HAP-1 (cell line): ENCODE data around the gene SMCO1.
A peak's percentile ranks its signal among the peaks of the same experiment; 100 is the strongest.
"Not testable (repeated sequence)": the region's sequence is repeated elsewhere in the genome, so short reads cannot be mapped to it uniquely, and the experiment has no call there.

Source experiments
- DNase-seq, 2 experiments: peaks; one replicate each; pipeline ENCODE4 v3.0.0-alpha.2; 2016 to 2020; ENCODE audit warnings: low spot score in 2 of 2
- H3K27me3 ChIP-seq: fragments of 250-450 bp; sonication (Bioruptor Pico); 2 replicates; pipeline ENCODE4 v1.5.1; 2020; ENCODE audit warnings: low read depth, mild to moderate bottlenecking, moderate library complexity
- H3K36me3 ChIP-seq: fragments of 250-450 bp; sonication (Bioruptor Pico); replicated peaks from 2 replicates; pipeline ENCODE4 v1.5.1; 2020; ENCODE audit warnings: mild to moderate bottlenecking
- H3K4me1 ChIP-seq: fragments of 250-450 bp; sonication (Bioruptor Pico); 2 replicates; pipeline ENCODE4 v1.5.1; 2020; ENCODE audit warnings: mild to moderate bottlenecking
- H3K4me3 ChIP-seq: fragments of 250-450 bp; sonication (Bioruptor Pico); 2 replicates; pipeline ENCODE4 v1.5.1; 2020; ENCODE audit warnings: mild to moderate bottlenecking, moderate library complexity
- H3K9me3 ChIP-seq: fragments of 250-450 bp; sonication (Bioruptor Pico); 2 replicates; pipeline ENCODE4 v1.5.1; 2020; ENCODE audit warnings: mild to moderate bottlenecking, moderate library complexity
- in situ Hi-C: fragments of 300-500 bp; cut with MboI; formaldehyde crosslinking; loops from 3 replicates; pipeline ENCODE4 v1.14.3; 2020; ENCODE audit warnings: low sequenced_read_pairs, inconsistent platforms, mixed read lengths

The SMCO1 gene

GRCh38 chr3:196517162-196517800 lies 2.1 kb upstream of the SMCO1 start:
- peak; percentile 45 to 58 for DNase-seq
- in situ Hi-C loops: loop anchor here (25.0 kb wide), 2 partner anchors 430 to 805 kb away; partner anchors contain the start of genes MUC20 and TFRC
- Histone ChIP-seq H3K4me3 (peak overlapping the region; percentile 4; the same call in 1 of the 2 replicates), H3K9me3 (peaks cover 8% of the 10 kb centered on the region; the same call in 1 of the 2 replicates), H3K27me3 (no peaks in the 10 kb centered on the region), H3K36me3 (no peaks in the 10 kb centered on the region), H3K4me1 (peaks cover 17% of the 10 kb centered on the region)

GRCh38 chr3:196514350-196514716 lies 813 bp downstream of the SMCO1 start:
- no peak overlapping the region for H3K4me3 ChIP-seq
- H3K4me1 ChIP-seq: peaks cover 17% of the 10 kb centered on the region
- H3K9me3 ChIP-seq: peaks cover 8% of the 10 kb centered on the region; the same call in 1 of the 2 replicates
- no peak for DNase-seq
- no peaks in the 10 kb centered on the region for H3K36me3 ChIP-seq
- H3K27me3 ChIP-seq: no peaks in the 10 kb centered on the region
- in situ Hi-C loops: loop anchor here (25.0 kb wide), 2 partner anchors 427 to 802 kb away; partner anchors contain the start of genes MUC20 and TFRC

- in situ Hi-C loops: loop anchor here (25.0 kb wide), 2 partner anchors 427 to 802 kb away; partner anchors contain the start of genes MUC20 and TFRC
- DNase-seq: no peak
- H3K4me1 ChIP-seq: peaks cover 16% of the 10 kb centered on the region
- peaks cover 7% of the 10 kb centered on the region; the same call in 1 of the 2 replicates for H3K9me3 ChIP-seq
- H3K4me3 ChIP-seq: no peak overlapping the region
- H3K27me3 ChIP-seq: no peaks in the 10 kb centered on the region
- H3K36me3 ChIP-seq: no peaks in the 10 kb centered on the region
Measured at GRCh38 chr3:196513697-196514349, 1.3 kb downstream of the SMCO1 start.

- H3K27me3 ChIP-seq, H3K4me3 ChIP-seq, H3K4me1 ChIP-seq, H3K9me3 ChIP-seq, H3K36me3 ChIP-seq, DNase-seq: not testable (repeated sequence)
- in situ Hi-C loops: loop anchor here (25.0 kb wide), 2 partner anchors 425 to 800 kb away; partner anchors contain the start of genes MUC20 and TFRC
Measured at GRCh38 chr3:196511646-196512425, 3.3 kb downstream of the SMCO1 start.

GRCh38 chr3:196511108-196511507 lies 4.0 kb downstream of the SMCO1 start:
- in situ Hi-C loops: loop anchor here (25.0 kb wide), 2 partner anchors 424 to 799 kb away; partner anchors contain the start of genes MUC20 and TFRC

GRCh38 chr3:196506687-196507086 lies 8.5 kb downstream of the SMCO1 start:
- Histone ChIP-seq H3K4me3 (no peak overlapping the region), H3K9me3 (peaks cover 11% of the 10 kb centered on the region), H3K27me3 (no peaks in the 10 kb centered on the region), H3K36me3 (no peaks in the 10 kb centered on the region), H3K4me1 (peaks cover 4% of the 10 kb centered on the region)
- no peak for DNase-seq
- in situ Hi-C loops: loop anchor here (25.0 kb wide), 2 partner anchors 419 to 794 kb away; partner anchors contain the start of genes MUC20 and TFRC

More at GRCh38 chr3:196511108-196511507, 4.0 kb downstream of the SMCO1 start:
- DNase-seq, H3K27me3 ChIP-seq, H3K36me3 ChIP-seq, H3K4me1 ChIP-seq, H3K4me3 ChIP-seq: not testable (repeated sequence)
- H3K9me3 ChIP-seq: peaks cover 11% of the 10 kb centered on the region

- peaks cover 9% of the 10 kb centered on the region for H3K4me1 ChIP-seq
- no peaks in the 10 kb centered on the region for H3K27me3 ChIP-seq
- no peak for DNase-seq
- H3K4me3 ChIP-seq: no peak overlapping the region
- no peaks in the 10 kb centered on the region for H3K36me3 ChIP-seq
- peaks cover 11% of the 10 kb centered on the region for H3K9me3 ChIP-seq
- in situ Hi-C loops: loop anchor here (25.0 kb wide), 2 partner anchors 417 to 792 kb away; partner anchors contain the start of genes MUC20 and TFRC
Measured at GRCh38 chr3:196504556-196504955, 10.6 kb downstream of the SMCO1 start.

GRCh38 chr3:196504077-196504398 lies 11.1 kb downstream of the SMCO1 start:
- in situ Hi-C loops: loop anchor here (25.0 kb wide), 2 partner anchors 417 to 792 kb away; partner anchors contain the start of genes MUC20 and TFRC
- Histone ChIP-seq H3K9me3 (peaks cover 11% of the 10 kb centered on the region), H3K4me3 (peak overlapping the region; percentile 95)
- H3K36me3 ChIP-seq, H3K4me1 ChIP-seq, DNase-seq, H3K27me3 ChIP-seq: not testable (repeated sequence)

- H3K4me3 ChIP-seq: peak within 1 kb of the TSS; percentile 95
- H3K36me3 ChIP-seq: no peaks in the 10 kb centered on the region
- in situ Hi-C loops: loop anchor here (25.0 kb wide), 2 partner anchors 416 to 791 kb away; partner anchors contain the start of genes MUC20 and TFRC
- H3K4me1 ChIP-seq: peaks cover 9% of the 10 kb centered on the region
- DNase-seq: peak; percentile 95 to 98
- no peaks in the 10 kb centered on the region for H3K27me3 ChIP-seq
- H3K9me3 ChIP-seq: peaks cover 11% of the 10 kb centered on the region
Measured at GRCh38 chr3:196503196-196504076, 11.7 kb downstream of the SMCO1 start, which contains the start of gene RNF168. Gene RNF168 (minus strand): TSS chr3:196503768. CDS start chr3:196503173, 595 bp downstream.

GRCh38 chr3:196502775-196503195 lies 12.4 kb downstream of the SMCO1 start:
- DNase-seq: peak in 1 of 2 experiments; percentile 55
- Histone ChIP-seq H3K27me3 (no peaks in the 10 kb centered on the region), H3K4me1 (peaks cover 9% of the 10 kb centered on the region), H3K4me3 (peak overlapping the region; percentile 95), H3K9me3 (peaks cover 11% of the 10 kb centered on the region), H3K36me3 (no peaks in the 10 kb centered on the region)
- in situ Hi-C loops: loop anchor here (25.0 kb wide), 2 partner anchors 415 to 790 kb away; partner anchors contain the start of genes MUC20 and TFRC

- DNase-seq: peak in 1 of 2 experiments; percentile 58
- Histone ChIP-seq H3K36me3 (peaks cover 4% of the 10 kb centered on the region; the same call in 1 of the 2 replicates), H3K27me3 (no peaks in the 10 kb centered on the region), H3K4me1 (peaks cover 9% of the 10 kb centered on the region), H3K9me3 (peaks cover 4% of the 10 kb centered on the region), H3K4me3 (peak overlapping the region; percentile 95)
- in situ Hi-C loops: loop anchor here (25.0 kb wide), 2 partner anchors 414 to 789 kb away; partner anchors contain the start of genes MUC20 and TFRC
Measured at GRCh38 chr3:196501316-196502044, 13.7 kb downstream of the SMCO1 start.
